ENCODE results near the gene ZNF366. TPM values are rescaled to one million over a fixed set of nuclear protein-coding genes. Genes with fewer than 3 reads are reported as not detected.
A peak's percentile ranks its signal among the peaks of the same experiment; 100 is the strongest.

Gene ZNF366
- total RNA-seq, 4 donors from 2014 or later = 1.3 to 14.7 (median 3.0) TPM

DNA sequence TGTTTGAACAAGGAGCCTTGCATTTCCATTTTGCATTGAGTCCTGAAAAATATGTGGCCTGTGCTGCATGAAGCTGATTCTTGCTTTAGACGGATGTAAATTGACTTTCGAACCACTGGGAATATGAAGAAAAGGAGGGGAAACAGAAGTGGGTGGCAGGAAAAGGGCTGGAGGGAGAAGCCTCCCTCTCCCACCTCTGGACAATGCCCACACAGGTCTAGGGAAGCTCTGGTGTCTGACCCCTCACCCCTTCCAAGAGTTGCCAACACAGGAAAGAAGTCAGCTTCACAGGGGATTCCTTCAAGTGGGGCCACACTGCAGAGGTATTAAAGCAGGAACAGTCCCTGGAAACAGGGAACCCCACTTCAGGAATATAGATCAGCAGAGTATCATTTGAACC lies 52.2 kb downstream of the ZNF366 start:
- intact Hi-C loops (cut with DNase I) = no loop called here
- Histone ChIP-seq H3K27ac (peak overlapping the region in 2 of 3 donors; percentile 53 to 84), H3K36me3 (no peaks in the 10 kb centered on the region), H3K4me3 (replicated peaks in 1 of 3) (no peak overlapping the region), H3K27me3 (no peaks in the 10 kb centered on the region), H3K4me1 (peaks cover 44 to 68% of the 10 kb centered on the region in 2 donors), H3K9me3 (no peaks in the 10 kb centered on the region)
- 87 to 94% methylated on average over 2 of the region's 2 CpGs for WGBS, 2 donors
- DNase-seq = no peak
- no peak for TF ChIP-seq POLR2A (IDR thresholded peaks at IDR 0.05)
- TF ChIP-seq CTCF (IDR thresholded peaks at IDR 0.05) = no peak

GRCh38 chr5:72453246-72453775 lies 53.9 kb downstream of the ZNF366 start:
- WGBS, 2 donors = 32 to 35% methylated on average over 4 of the region's 4 CpGs
- Histone ChIP-seq H3K27me3 (no peaks in the 10 kb centered on the region), H3K4me3 (replicated peaks in 1 of 3) (no peak overlapping the region), H3K4me1 (peaks cover 29 to 52% of the 10 kb centered on the region in 2 donors), H3K27ac (peak overlapping the region; percentile 84 to 92 (median 86)), H3K36me3 (no peaks in the 10 kb centered on the region), H3K9me3 (no peaks in the 10 kb centered on the region)
- peak; percentile 17 to 31 for DNase-seq
- intact Hi-C loops (cut with DNase I) = no loop called here
- TF ChIP-seq CTCF (IDR thresholded peaks at IDR 0.05) (no peak), POLR2A (IDR thresholded peaks at IDR 0.05) (no peak)

DNA sequence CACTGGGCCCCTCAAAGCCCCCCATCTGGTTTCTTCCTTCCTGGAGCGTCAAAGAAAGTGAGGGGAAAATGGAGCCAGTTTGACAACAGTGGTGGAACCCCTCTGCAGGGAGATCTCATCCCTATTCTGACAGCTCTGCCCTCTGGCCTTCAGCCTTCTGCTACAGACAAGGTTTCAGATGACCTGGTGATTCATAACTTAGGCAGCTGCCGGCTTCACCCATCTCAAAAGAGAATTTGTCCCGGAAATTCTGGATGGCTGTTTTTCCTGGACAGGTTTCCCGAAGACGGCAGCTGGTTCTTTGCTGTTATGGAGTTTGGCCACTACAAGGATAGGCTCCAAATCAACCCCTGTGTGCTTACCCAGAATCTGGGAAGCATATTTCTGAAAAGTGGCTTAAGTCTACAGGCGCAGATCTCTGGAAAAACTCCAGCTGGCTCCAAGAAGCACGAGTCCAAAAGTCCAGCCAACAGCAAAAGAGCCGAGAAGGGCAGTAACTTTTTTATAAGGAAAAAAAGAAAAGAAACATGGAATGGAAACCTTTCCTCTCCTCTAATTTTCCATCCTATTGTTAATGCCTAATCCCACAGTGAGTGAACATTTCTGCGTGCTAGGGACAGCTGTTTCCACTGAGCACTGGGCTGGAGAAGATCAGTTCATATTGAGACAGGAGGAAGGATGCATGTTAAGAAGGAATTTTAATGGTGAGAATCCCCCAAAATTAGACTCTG lies 54.5 kb downstream of the ZNF366 start:
- Histone ChIP-seq H3K4me3 (replicated peaks in 1 of 3) (no peak overlapping the region), H3K4me1 (peaks cover 27 to 50% of the 10 kb centered on the region in 2 donors), H3K27me3 (no peaks in the 10 kb centered on the region), H3K27ac (peak overlapping the region; percentile 84 to 92 (median 86)), H3K9me3 (no peaks in the 10 kb centered on the region), H3K36me3 (no peaks in the 10 kb centered on the region)
- peak; percentile 62 to 64 for DNase-seq
- TF ChIP-seq POLR2A (IDR thresholded peaks at IDR 0.05) (no peak), CTCF (IDR thresholded peaks at IDR 0.05) (no peak)
- intact Hi-C loops (cut with DNase I) = no loop called here
- 24 to 25% methylated on average over 9 of the region's 9 CpGs for WGBS, 2 donors

- no peak overlapping the region for H3K4me3 ChIP-seq (replicated peaks in 1 of 3)
Observed at GRCh38 chr5:72451741-72452505, 55.3 kb downstream of the ZNF366 start.

More at GRCh38 chr5:72451741-72452505, 55.3 kb downstream of the ZNF366 start:
- peak overlapping the region; percentile 84 to 92 (median 86) for H3K27ac ChIP-seq
- intact Hi-C loops (cut with DNase I) = no loop called here
- peaks cover 27 to 50% of the 10 kb centered on the region in 2 donors for H3K4me1 ChIP-seq
- no peaks in the 10 kb centered on the region for H3K36me3 ChIP-seq
- no peaks in the 10 kb centered on the region for H3K27me3 ChIP-seq
- peak; percentile 24 to 43 for DNase-seq
- no peak for TF ChIP-seq POLR2A (IDR thresholded peaks at IDR 0.05)
- TF ChIP-seq CTCF (IDR thresholded peaks at IDR 0.05) = no peak
- no peaks in the 10 kb centered on the region for H3K9me3 ChIP-seq
- WGBS, 2 donors = 46 to 54% methylated on average over 12 to 13 of the region's 13 CpGs
